Endothelial cell of hepatic sinusoid (primary cell): ENCODE data around the gene NT5C.

Experiments
- in situ Hi-C: cut with HindIII; loops from 2 replicates; pipeline ENCODE4 v1.10.0; 2017; ENCODE audit warnings: low sequenced_read_pairs

Gene NT5C

GRCh38 chr17:75094871-75095399 is 36.6 kb downstream of the NT5C start:
- in situ Hi-C loops: no loop called here

GRCh38 chr17:75093548-75094158 is 37.9 kb downstream of the NT5C start:
- in situ Hi-C loops: no loop called here

GRCh38 chr17:75091855-75092327 is 39.7 kb downstream of the NT5C start:
- in situ Hi-C loops: no loop called here

- in situ Hi-C loops: no loop called here
Observed at GRCh38 chr17:75090871-75091854, 40.4 kb downstream of the NT5C start.

GRCh38 chr17:75088465-75089417 is 42.8 kb downstream of the NT5C start:
- in situ Hi-C loops: no loop called here

GRCh38 chr17:75087558-75088453 is 43.7 kb downstream of the NT5C start, which contains the start of gene SLC16A5:
Gene SLC16A5 (plus strand): TSS chr17:75087954. CDS start chr17:75093637, 5,683 bp downstream.
- in situ Hi-C loops: no loop called here

- in situ Hi-C loops: no loop called here
Observed at GRCh38 chr17:75087182-75087557, 44.4 kb downstream of the NT5C start.

GRCh38 chr17:75086496-75087181 is 44.9 kb downstream of the NT5C start:
- in situ Hi-C loops: no loop called here

- in situ Hi-C loops: no loop called here
Observed at GRCh38 chr17:75084039-75084660, 47.4 kb downstream of the NT5C start.

GRCh38 chr17:75082683-75083082 is 48.9 kb downstream of the NT5C start:
- in situ Hi-C loops: no loop called here

- in situ Hi-C loops: no loop called here
Observed at GRCh38 chr17:75081611-75082540, 49.7 kb downstream of the NT5C start.
